ENCODE measurements around the gene MIOX.

The MIOX gene

DNA sequence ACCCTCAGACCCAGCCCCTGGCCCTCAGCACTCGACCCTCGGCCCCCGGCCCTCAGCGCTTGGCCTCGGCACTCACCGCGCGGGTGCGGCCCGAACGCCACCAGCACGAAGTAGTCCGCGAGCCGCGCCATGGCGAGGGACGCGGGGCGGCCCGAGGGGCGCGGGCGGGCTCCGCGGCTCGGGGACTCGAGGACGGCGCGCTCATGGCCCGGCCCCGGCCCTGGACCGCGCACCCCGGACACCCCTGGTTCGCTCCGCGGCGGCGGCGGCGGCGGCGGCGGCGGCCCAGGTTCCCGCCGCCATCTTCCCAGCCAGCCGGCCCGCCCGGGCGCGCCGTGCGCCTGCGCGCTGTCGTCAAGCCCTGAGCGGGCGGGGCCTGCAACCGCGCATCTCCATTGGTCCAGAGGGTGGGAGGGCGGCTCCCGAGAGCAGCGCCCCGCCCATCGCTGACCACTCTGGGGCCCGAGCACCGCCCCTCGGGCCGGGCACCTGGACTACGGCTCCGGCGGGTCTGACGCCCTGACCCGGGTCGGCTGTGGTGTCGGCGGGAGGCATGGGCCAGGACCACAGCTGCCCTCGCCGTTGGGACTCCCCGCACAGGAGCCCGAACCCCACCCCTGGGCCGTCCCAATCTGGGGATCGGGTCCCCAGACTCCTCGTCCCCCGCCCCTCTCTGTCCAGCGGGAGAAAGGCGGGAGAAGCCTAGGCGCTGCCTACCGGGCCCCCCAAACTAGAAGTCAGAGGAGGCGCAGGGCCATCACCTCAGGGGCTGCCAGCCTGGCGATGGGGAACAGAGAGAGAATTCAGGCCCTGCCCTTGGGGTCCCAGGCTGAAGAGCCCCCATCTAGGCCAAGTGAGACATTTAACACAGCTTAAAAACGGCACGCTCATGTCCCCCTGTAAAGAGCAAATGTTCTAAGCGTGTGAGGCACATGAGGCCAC, 11.7 kb upstream of the MIOX start, which contains the start of gene SBF1:
Gene SBF1, minus strand, starts transcription at position 326 of the 942 bp plus-strand sequence. Its CDS starts 195 bp downstream, at position 131.
- DNase-seq: peak; percentile 94 to 98 (median 97)

DNA sequence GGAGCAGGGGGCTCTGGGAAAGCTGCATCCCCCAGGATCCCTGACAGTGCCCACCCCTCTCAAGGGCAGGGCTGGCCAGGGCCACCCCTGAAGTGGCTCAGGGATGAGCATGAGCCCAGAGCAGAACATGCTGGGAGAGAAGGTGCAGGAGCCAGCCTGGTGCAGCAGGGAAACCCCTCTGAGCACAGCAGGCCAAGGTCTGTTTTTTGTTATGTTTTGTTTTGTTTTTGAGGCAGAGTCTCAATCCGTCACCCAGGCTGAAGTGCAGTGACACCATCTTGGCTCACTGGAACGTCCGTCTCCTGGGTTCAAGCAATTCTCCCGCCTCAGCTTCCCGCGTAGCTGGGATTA, 11.0 kb upstream of the MIOX start:
- no peak for DNase-seq

DNA sequence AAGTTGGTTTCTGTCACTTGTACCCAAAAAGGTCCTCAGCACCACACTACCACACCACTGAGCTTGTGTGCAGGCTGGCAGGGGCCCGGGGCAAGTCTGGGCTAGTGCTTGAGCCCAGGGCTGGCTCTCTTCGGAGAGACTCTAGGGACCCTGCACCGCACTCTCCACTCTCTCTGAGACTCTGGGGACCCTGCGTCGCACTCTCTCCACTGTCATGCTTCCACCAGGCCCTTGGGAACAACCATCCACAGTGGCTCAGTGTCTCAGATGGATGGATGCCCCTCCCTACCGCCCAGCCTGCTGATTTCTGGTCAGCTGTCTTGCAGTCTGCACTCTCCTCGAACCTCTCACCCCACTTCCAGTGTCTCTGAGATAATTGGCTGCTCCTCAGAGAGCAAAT, 9.8 kb upstream of the MIOX start:
- DNase-seq: no peak

DNA sequence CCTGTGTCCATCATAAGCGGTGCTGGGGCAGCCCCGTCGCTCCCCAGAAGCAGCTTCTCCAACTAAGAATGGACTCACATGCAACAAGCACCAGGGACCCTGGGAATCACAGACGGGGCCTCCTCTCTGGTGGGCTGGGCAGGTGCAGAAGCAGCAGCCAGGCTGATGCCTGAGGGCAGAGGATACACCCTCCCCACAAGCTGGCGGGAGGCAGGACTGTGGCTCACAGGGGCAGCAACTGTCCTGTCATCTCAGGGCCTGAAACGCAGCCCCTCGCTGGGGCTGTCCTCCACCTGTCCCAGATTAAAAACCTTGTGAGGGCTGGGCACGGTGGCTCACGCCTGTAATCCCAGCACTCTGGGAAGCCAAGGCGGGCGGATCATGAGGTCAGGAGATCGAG, 8.7 kb upstream of the MIOX start:
- DNase-seq: no peak

DNA sequence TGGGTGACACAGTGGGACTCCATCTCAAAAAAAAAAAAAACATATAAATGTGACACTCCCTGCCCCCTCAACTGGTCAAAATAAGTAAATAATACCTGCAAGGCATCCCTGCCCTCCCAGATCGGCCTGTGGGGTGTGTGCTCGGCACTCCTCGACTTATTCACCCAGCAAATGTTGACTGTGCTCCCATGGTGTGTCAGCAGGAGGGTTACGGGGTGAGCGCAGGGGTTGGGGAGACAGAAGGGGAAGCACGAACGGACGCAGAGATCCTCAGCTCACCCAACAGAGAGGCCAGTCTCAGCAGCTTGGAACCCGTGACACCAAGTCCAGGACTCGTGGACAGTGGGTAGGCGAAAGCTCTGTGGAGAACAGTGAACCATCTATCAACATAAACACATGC, 6.9 kb upstream of the MIOX start:
- DNase-seq: peak; percentile 39 to 62 (median 52)

DNA sequence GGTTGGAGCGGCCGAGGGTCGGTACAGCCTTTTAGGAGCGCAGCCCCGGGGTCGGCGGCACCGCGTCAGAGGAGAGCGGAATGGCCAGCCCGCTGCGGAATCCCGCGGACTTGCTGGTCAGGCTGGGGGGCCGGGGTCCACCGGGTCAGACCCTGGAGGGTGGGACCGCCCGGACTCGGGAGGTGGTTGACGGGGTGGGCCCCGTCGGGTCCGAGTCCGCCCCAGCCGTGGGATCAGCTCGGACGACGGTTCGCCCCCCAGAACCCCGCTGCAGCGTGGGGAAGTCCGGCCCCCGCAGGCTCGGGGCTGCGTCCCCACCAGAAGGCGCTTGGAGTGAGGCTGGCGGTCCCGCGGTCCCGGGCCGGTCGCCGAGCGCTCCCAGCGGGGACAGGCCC, 5.6 kb upstream of the MIOX start:
- no peak for DNase-seq

DNA sequence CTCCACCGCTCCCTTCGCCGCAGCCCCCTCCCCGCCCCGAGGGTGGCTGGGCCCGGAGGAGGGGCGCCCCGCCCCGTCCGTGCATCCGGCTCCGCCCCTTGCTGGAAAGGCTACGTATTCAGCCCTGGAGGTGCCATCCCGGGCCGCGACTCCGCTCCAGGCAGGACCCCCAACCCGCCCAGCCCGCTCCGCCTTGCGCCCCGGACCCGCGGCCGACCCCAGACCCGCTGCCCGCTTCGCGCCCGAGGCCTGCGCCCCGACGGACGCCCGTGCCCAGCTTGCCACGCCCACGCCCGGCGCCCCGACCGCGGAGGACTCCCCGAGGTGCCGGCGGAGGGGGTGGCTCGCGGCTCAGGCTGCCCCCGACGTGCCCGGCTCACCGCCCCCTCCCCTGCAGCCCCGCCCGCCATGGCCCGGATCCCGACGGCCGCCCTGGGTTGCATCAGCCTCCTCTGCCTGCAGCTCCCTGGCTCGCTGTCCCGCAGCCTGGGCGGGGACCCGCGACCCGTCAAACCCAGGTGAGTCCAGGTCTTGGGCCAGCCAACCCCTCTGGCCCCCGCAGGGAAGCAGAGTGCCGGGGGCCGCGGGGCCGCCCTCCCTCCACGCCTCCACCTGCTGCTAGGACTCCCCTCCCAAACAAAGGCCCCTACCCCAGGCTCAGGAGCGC, 5.1 kb upstream of the MIOX start, which contains the start of gene ADM2:
Gene ADM2, plus strand, starts transcription at position 104 of the 667 bp plus-strand sequence. Its CDS starts 305 bp downstream, at position 409.
- peak; percentile 19 to 55 (median 30) for DNase-seq

DNA sequence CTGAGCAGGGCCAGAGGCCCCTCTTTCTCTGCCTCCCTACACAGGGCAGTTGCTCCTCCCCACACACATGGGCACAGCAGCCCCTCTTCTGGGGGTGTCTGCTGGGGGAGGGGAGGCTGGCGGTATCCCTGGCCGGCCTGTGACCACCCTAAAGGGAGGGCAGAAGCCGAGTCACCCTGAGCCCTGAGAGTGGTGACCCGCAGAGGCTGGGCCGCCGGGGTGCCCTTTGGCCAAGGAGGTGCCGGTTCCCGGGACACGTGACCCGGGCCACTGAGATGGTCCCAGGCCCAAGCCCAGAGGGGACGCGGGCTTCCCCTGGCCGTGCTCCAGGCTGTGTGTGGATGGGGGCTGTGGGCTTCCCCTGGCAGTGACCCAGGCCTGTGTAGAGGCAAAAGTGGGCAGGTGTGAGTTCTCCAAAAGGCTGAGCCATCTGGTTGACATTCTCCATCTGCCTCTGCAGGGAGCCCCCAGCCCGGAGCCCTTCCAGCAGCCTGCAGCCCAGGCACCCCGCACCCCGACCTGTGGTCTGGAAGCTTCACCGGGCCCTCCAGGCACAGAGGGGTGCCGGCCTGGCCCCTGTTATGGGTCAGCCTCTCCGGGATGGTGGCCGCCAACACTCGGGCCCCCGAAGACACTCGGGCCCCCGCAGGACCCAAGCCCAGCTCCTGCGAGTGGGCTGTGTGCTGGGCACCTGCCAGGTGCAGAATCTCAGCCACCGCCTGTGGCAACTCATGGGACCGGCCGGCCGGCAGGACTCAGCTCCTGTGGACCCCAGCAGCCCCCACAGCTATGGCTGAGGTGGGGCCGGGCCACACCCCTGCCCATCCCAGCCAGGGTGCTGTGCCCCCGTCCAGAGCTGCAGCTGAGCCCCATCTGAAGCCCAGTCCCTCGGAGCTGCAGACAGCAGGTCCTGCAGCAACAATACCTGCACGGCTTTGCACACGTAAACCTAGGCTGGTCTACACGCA, 4.3 kb upstream of the MIOX start:
- no peak for DNase-seq

DNA sequence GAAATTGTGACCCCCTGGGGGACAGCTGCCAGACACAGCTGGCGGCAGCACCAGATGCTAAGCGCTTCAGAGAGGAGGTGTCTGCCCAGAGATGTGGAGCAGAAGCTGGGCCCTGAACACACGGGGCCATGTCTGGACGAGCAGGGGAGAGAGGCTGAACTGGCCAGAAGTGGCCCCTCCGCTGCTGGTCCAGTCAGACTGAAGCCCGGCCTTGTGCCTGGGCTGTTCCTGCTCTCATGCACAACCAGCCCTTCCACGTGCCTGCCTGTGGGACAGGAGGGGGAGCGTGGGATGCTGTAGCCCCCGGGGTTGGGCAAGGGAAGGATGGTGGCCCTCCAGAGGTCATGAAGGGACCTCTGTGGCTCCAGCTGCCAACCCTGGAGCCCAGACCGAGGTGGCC, 3.6 kb upstream of the MIOX start:
- DNase-seq: no peak

DNA sequence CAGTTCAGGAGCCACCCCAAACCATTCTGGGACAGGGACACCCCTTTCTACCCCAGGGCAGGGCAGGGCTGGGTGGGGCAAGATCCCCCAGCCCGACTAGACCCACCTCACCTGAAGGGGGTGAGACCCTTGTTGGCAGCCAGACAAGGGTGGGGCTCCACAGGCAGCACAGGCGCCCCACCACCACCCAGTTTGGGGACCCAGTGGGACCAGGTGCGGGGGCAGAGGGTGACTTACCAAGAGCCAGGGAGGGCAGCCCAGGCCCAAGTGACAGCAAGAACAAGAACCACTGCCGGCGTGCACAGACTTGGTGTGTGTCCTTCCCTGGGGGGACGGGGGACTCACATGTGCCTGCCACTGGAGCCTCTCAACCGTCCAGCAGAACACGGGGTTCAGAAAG, 3.1 kb upstream of the MIOX start:
- no peak for DNase-seq

DNA sequence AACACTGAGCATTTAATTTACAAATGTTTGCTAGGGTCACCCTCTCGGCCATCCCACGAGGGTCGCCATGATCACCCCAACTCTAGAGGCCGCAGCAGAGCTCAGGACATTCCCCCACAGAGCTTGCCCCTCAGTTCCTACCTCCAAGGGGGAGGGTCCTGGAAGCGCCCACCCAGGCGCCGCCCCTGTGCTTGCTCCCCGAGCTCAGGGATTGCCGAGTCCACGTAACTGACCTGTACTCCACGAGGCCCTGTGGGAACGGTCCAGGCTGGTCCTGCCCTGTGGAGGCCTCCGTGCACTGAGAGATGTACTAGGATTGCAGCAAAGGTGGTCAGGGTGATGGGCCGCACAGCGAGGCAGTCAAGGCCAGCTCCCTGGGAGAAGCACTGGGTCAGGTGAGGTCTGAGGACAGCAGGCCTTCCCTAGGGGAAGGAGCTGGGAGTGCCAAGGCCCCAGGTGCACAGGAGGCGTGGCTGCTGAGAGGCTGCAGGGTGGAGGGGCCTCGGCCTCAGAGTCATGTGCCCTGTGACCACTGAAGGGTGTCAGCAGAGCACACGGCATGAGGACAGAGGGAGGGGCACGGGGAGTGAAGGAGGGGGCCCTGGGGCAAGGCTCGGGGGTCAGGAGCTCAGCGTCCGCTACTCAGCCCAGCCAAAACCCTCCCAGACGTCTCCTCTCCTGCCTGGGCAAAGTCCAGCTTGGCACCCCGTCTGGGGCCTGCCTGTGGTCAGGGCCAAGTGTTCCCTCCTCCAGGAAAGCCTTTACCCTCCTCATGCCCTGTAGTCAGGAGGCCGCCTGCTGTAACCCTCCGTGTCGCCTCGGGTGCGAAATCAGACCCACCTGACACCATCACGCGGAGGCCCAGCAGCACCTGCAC, 2.4 kb upstream of the MIOX start:
- no peak for DNase-seq

DNA sequence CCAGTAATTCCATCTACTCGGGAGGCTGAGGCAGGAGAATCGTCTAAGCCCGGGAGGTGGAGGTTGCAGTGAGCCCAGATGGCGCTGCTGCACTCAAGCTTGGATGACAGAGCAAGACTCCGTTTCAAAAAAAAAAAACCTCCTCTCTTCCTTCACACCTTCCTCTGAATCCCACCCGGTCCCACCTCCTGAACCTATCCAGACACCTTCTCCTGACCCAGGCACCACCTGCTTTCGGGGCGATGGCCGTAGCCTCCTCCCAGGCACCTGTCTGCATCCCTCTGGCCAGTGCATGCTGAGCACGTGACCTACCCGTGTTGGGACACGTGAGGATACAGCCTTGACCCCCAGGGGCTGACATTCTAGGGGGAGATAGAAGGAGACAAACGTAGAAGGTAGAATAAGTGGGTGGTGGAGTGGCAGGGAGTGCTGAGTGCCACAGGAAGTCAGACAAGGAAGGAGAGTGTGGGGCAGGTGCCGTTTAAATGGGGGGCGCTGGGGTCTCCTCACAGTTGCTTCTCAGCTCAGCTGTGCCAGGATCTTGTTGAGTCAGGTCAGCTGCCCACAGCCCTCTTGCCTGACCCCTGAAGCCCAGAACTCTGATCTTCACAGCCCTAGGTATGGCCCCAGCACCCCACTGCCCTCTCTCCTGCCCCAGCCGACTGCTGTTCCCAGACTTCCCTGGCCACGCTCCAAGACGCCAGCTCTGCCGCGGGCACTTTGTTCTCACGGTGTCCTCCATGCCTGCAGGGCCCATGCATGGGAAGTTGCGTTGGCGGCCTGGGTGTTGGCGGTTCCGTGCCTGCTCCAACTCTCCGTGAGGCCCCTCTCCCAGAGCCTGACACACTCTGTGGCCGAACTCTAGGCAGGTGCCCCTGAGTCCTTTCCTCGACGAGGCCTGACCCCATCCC, 1.2 kb upstream of the MIOX start:
- DNase-seq: no peak

DNA sequence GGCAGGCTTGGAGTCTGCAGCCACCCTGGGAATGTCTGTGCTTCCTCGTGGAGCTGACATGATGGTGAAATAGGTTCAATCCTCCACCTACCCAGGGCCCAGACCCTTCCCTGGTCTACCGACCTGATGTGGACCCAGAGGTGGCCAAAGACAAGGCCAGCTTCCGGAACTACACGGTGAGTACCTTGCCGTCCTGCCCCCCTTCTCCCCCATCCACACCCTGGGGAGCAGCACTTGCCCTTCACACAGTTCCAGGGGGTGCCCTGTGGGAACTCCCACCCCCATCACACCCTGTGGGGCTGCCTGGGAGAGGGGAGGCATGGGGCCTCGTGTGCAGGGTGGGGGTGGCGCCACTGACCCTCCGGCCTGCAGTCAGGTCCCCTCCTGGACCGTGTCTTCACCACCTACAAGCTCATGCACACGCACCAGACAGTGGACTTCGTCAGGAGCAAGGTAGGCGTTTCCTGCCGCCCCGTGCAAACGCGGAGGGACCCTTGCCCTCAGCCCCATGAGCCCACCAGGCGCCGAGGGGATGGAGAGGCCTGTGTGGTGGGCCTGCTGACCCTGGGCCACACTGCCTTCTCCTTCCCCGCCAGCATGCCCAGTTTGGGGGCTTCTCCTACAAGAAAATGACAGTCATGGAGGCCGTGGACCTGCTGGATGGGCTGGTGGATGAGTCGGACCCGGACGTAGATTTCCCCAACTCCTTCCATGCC, 789 bp downstream of the MIOX start:
- no peak for DNase-seq

DNA sequence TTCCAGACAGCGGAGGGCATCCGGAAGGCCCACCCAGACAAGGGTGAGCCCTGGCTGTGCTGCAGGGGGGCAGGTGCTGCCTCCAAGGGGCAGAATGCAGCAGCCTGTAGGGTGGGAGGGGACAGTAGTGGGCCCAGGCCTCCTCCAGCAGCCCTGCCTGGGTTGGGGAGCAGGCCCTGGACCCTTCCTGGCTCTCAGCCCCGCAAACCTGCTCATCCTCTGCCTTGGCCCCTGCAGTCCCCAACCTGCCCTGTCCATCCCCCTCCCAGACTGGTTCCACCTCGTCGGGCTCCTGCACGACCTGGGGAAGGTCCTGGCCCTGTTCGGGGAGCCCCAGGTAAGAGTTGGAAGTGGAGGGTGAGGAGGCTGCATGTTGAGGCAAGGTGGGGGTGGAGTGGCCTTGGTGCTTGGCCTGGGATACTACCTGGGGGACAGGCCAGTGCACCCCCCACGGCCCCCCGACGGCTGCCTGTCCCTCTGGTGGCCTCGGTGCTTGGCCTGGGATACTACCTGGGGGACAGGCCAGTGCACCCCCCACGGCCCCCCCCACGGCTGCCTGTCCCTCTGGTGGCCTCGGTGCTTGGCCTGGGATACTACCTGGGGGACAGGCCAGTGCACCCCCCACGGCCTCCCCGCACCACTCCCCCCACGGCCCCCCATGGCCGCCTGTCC, 1.5 kb downstream of the MIOX start:
- no peak for DNase-seq

DNA sequence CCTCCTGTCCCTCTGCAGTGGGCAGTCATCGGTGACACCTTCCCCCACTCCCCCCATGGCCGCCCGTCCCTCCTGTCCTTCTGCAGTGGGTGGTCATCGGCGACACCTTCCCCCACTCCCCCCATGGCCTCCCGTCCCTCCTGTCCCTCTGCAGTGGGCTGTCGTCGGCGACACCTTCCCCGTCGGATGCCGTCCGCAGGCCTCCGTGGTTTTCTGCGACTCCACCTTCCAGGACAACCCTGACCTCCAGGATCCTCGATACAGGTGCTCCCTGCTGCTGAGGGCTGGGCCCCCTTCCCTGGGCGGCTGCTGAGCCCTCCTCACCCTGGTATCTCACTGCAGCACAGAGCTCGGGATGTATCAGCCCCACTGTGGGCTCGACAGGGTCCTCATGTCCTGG, 2.2 kb downstream of the MIOX start:
- DNase-seq: no peak

DNA sequence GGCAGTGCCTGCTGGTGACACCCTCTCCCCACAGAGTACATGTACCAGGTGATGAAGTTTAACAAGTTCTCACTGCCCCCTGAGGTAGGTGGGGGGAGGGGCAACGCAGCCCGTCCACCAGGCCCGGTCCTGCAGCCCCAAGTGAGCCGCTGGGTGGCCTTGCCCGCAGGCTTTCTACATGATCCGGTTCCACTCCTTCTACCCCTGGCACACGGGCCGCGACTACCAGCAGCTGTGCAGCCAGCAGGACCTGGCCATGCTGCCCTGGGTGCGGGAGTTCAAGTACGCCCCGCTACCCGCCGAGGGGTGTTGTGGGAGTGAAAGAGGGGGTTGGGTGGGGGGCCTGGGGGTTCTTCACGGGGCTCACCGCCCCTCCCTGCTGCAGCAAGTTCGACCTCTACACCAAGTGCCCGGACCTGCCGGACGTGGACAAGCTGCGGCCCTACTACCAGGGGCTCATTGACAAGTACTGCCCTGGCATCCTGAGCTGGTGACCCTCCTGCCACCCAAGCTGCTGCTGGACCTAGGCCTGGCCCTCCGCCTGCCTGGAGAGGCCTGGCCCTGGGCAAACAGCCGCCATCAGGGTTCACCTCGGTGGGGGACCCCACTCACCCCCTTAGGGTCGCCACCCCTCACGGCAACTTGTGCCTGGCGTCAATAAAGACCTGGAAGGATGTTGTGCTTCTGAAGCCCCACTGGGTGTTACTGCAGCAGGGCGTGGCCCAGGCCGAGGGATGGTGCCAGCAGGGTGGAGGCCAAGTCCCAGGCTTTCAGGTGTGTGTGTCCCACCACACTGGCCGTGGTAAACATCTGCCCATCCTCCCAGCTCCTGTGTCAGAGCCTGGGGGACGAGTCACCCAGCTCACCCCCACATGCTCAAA, 2.9 kb downstream of the MIOX start:
- DNase-seq: no peak

DNA sequence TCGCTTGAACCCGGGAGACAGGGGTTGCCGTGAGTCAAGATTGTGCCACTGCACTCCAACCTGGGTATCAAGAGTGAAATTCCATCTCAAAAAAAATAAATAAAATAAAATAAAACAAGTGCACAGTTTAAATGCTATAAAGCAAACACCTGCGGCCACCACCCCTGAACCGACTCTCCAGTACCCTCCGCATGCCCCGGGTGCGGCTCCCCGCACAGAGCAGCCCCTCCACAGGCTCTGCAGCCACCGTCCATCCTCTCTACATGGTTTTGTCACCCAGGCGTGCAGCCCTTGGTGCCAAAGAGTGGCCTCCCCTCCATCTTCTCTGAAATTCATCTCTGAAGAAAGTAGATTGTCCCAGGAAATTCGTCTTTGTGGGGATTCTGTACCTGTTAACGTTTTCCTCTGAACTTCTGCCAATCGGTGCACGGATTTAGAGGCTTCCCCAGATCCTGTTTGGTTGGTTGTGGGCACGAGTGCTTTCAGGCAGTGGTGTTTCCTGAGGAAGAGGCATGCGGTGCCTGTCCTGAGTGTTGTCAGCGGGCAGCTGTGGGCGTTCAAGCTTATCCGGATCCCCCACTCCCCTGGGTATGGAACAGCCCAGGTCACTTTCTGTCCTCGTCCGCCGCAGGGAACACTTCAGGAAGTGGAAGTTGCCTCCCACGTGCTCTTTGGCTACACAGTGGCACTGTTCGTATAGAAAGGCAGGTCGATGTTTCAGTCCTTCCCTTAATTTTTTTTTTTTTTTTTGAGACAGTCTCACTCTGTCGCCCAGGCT, 4.1 kb downstream of the MIOX start:
- peak; percentile 72 to 82 (median 79) for DNase-seq

DNA sequence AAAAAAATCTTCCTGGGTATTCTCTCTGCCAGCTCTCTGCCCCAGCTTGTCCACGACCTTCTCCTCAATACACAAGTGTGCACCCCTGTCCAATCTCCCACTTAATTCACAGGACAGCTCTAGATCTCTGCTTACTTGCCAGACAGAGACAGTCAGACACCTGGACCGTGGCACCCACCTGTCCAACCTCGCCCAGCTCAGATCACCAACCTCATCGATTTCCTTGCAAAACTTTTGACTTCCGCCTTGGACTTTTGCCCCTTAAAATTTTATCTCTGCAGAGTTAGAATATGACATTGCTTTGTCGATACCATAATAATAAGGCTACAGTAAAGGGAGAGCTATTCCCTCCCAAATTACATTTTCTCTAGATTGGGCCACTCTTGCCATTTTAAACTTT, 10.4 kb downstream of the MIOX start:
- DNase-seq: no peak
